ENCODE measurements around the gene RNU5B-1.

DNA sequence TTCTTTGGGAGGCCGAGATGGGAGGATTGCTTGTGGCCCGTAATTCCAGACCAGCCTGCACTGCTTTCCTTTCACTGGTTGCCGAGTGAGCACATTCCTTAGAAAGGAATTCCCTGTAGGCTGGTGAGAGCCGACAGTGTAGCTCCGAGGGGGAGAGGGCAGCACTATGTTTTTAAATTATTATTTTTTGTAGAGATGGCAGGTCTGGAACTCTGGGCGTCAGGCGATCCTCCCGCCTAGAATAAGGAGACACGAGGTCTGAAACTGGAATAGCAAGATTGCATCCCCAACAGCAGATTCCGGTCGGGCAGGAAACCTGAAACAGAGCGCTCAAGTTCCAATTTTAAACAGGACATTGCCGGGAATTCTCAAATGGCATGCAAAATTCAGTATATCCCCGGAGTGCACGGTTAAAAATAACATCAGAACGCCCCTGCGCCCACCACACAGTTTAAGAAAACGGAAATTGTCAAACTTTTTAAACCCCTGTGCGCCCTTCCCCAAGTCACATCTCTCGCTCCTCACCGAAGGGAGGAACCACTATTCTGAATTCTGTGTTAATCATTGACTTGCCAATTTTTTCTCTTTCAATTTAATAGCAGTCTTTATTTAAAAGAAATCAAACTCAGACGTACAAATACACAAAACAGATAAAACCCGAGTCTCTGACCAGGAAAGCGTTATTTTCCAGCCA lies 643 bp upstream of the RNU5B-1 start:
- TF ChIP-seq, protein P1, sequence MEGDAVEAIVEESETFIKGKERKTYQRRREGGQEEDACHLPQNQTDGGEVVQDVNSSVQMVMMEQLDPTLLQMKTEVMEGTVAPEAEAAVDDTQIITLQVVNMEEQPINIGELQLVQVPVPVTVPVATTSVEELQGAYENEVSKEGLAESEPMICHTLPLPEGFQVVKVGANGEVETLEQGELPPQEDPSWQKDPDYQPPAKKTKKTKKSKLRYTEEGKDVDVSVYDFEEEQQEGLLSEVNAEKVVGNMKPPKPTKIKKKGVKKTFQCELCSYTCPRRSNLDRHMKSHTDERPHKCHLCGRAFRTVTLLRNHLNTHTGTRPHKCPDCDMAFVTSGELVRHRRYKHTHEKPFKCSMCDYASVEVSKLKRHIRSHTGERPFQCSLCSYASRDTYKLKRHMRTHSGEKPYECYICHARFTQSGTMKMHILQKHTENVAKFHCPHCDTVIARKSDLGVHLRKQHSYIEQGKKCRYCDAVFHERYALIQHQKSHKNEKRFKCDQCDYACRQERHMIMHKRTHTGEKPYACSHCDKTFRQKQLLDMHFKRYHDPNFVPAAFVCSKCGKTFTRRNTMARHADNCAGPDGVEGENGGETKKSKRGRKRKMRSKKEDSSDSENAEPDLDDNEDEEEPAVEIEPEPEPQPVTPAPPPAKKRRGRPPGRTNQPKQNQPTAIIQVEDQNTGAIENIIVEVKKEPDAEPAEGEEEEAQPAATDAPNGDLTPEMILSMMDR (IDR thresholded peaks at IDR 0.05): peak; percentile 66 to 93 (median 82)
- no peak for TF ChIP-seq POLR2AphosphoS5 (IDR thresholded peaks at IDR 0.05)
- TF ChIP-seq POLR2A (IDR thresholded peaks at IDR 0.05): no peak

Measured in sigmoid colon (tissue), 4 donors.